HG02943 (cell line): Measurements from ENCODE around the gene FURIN.
"Not testable (repeated sequence)": the region's sequence is repeated elsewhere in the genome, so short reads cannot be mapped to it uniquely, and the experiment has no call there.

Experiments used
- ATAC-seq: cut with Tn5 transposase; IDR thresholded peaks from one replicate; pipeline ENCODE4 v1.9.1; 2021; ENCODE audit warnings: mild to moderate bottlenecking, low read depth, moderate library complexity; ENCODE audit not compliant: unreplicated experiment

FURIN gene

GRCh38 chr15:90869601-90870353 is 1.4 kb downstream of the FURIN start:
- no peak for ATAC-seq

- ATAC-seq = no peak
Observed at GRCh38 chr15:90870354-90871138, 2.2 kb downstream of the FURIN start.

GRCh38 chr15:90871139-90871715 is 2.8 kb downstream of the FURIN start:
- no peak for ATAC-seq

GRCh38 chr15:90871716-90872485 is 3.5 kb downstream of the FURIN start:
- no peak for ATAC-seq

- ATAC-seq = no peak
Observed at GRCh38 chr15:90872486-90873184, 4.2 kb downstream of the FURIN start.

GRCh38 chr15:90873488-90873997 is 5.2 kb downstream of the FURIN start:
- no peak for ATAC-seq

- ATAC-seq = no peak
Observed at GRCh38 chr15:90873998-90874605, 5.7 kb downstream of the FURIN start.

GRCh38 chr15:90874986-90875385 is 6.6 kb downstream of the FURIN start:
- not testable (repeated sequence) for ATAC-seq

- ATAC-seq = no peak
Observed at GRCh38 chr15:90875549-90875981, 7.2 kb downstream of the FURIN start.

- ATAC-seq = no peak
Observed at GRCh38 chr15:90876046-90876445, 7.7 kb downstream of the FURIN start.

- ATAC-seq = no peak
Observed at GRCh38 chr15:90876512-90877170, 8.3 kb downstream of the FURIN start.

- no peak for ATAC-seq
Observed at GRCh38 chr15:90877315-90877714, 8.9 kb downstream of the FURIN start.

GRCh38 chr15:90877996-90878395 is 9.6 kb downstream of the FURIN start:
- no peak for ATAC-seq

- no peak for ATAC-seq
Observed at GRCh38 chr15:90878660-90879059, 10.3 kb downstream of the FURIN start.

GRCh38 chr15:90879730-90880366 is 11.5 kb downstream of the FURIN start:
- no peak for ATAC-seq

- ATAC-seq = no peak
Observed at GRCh38 chr15:90880381-90881145, 12.2 kb downstream of the FURIN start.

- ATAC-seq = no peak
Observed at GRCh38 chr15:90881181-90881977, 13.0 kb downstream of the FURIN start.
